ENCODE results near the gene ZNF771.
A peak's percentile ranks its signal among the peaks of the same experiment; 100 is the strongest.

ZNF771 gene

DNA sequence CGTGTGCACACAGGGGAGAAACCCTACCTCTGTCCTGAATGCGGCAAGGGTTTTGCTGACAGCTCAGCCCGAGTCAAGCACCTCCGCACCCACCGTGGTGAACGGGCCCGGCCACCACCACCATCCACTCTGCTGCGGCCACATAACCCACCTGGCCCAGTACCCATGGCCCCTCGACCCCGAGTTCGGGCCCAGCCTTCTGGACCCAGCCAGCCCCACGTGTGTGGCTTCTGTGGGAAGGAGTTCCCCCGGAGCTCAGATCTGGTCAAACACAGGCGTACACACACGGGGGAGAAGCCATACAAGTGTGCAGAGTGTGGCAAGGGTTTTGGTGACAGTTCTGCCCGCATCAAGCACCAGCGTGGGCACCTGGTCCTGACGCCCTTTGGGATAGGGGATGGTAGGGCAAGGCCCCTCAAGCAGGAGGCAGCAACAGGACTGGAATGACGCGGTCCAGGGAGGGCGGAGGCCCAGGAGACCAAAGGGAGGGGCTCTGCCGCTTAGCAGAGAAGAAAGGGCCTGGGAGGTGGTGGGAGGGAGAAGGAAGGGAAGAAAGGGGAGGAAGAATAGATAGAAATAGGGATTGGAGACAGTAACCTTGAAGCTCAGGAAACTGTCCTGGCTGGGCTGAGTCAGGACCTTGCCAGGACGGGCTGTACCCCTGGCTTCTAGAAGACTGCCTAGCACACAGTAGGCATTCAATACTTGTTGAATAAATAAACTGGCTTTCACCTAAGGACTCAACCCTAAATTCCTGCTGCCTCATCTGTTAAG lies 8.6 kb upstream of the ZNF771 start:
- no peak for DNase-seq (ENCODE audit: low read depth)

GRCh38 chr16:30399435-30400186 lies 7.8 kb upstream of the ZNF771 start:
- no peak for DNase-seq (ENCODE audit: low read depth)

- no peak for DNase-seq (ENCODE audit: low read depth)
Observed at GRCh38 chr16:30401768-30402425, 5.5 kb upstream of the ZNF771 start.

GRCh38 chr16:30406795-30407101 lies 658 bp upstream of the ZNF771 start:
- no peak for DNase-seq (ENCODE audit: low read depth)

DNA sequence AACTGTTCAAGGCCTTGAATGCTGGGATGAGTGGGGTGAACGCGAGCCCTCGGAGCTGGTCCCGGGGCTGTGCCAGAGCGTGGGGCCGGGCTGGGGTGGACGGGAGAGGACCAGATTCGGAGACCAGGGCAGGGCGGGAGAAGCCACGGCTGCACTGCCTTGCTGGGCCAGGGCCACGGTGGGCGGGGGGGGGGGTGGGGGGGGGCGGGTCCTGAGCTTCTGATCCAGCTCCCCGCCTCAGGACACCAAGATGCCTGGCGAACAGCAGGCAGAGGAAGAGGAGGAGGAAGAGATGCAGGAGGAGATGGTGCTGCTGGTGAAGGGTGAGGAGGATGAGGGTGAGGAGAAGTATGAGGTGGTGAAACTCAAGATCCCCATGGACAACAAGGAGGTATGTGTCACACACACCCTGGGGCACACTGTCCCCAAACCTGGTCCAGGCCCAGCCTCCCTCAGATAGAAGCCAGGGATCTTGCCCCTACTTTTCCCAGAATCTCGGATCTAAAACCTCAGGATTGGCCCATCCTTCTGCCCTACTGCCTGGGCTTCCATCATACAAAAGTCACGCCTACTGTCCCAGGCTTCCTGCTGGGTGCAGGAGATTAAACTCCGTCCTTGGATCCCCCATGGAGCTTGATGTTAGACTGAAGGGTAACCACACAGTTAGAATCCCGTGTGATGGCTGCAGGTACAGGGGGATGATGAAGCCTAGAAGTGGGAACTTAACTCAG lies 563 bp downstream of the ZNF771 start:
- no peak for DNase-seq (ENCODE audit: low read depth)

GRCh38 chr16:30409125-30410060 lies 2.0 kb downstream of the ZNF771 start:
- DNase-seq (ENCODE audit: low read depth), result peak; percentile 76

GRCh38 chr16:30413112-30413806 lies 5.9 kb downstream of the ZNF771 start:
- no peak for DNase-seq (ENCODE audit: low read depth)

DNA sequence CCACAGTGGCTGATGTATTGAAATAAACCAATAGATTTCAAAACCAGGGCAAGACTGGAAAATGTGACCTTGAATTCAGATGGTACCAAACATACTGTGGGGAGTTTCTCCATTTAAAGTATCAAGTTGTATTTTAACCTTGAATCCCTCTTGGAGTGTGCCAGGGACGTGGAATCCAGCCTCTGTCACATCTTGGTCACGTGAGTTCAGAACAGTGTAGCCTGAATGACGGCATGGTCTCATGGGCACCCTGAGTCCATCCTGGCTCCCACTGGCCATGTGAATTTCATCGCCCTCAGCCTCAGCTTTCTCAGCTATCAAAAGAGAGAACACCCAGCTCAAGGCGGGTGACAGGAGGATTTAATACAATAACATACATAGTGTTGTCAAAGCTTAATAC lies 6.8 kb downstream of the ZNF771 start:
- DNase-seq (ENCODE audit: low read depth), result no peak

- DNase-seq (ENCODE audit: low read depth), result no peak
Observed at GRCh38 chr16:30416047-30416603, 8.7 kb downstream of the ZNF771 start.

DNA sequence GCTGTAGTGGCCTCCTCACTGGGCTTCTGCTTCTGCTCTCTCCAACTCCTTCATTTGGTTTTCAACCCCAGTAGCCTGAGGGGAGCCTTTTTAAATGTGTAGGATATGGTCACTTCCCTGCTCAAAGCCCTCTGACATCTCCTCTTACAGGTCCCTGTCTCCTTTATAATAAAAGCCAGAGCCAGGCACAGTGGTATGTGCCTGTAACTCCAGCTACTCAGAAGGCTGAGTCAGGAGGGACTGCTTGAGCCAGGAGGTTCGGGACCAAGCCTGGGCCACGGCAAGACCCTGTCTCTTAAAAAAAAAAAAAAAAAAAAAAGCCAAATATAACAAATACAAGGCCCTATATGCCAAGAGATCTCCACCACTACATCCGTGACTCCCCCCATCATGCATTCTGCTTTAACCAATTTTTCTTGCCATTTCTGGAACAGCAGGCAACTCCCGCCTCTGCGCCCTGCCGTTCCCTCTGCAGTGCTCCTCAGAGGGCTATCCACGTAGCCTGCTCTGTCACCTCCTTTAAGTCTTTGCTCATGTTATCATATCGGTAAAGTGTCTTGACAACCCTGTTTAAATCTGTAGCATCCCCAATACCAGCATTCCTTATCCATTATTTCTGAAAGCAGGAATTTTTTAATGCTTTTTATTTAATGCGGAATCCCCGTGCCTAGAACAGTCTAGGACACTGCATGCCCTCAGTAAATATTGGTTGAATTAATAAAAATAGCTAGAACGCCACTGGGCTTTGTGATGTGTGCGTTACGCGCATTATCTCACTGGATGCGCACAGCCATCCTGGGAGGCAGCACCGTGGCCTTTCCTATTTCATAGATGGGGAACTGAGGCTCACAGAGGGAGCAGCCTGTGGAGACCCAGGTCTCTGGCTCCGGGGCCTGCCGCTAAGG lies 9.5 kb downstream of the ZNF771 start:
- no peak for DNase-seq (ENCODE audit: low read depth)

DNA sequence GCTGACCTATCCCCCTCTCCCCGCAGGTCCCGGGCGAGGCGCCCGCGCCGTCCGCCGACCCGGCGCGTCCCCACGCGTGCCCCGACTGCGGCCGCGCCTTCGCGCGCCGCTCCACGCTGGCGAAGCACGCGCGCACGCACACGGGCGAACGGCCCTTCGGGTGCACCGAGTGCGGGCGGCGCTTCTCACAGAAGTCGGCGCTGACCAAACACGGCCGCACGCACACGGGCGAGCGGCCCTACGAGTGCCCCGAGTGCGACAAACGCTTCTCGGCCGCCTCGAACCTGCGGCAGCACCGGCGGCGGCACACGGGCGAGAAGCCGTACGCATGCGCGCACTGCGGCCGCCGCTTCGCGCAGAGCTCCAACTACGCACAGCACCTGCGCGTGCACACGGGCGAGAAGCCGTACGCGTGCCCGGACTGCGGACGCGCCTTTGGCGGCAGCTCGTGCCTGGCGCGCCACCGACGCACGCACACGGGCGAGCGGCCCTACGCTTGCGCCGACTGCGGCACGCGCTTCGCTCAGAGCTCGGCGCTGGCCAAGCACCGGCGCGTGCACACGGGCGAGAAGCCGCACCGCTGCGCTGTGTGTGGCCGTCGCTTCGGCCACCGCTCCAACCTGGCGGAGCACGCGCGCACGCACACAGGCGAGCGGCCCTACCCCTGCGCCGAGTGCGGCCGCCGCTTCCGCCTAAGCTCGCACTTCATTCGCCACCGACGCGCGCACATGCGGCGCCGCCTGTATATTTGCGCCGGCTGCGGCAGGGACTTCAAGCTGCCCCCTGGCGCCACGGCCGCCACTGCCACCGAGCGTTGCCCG lies 10.3 kb downstream of the ZNF771 start:
- DNase-seq (ENCODE audit: low read depth), result peak; percentile 97

- DNase-seq (ENCODE audit: low read depth), result no peak
Observed at GRCh38 chr16:30418350-30419181, 11.2 kb downstream of the ZNF771 start.

DNA sequence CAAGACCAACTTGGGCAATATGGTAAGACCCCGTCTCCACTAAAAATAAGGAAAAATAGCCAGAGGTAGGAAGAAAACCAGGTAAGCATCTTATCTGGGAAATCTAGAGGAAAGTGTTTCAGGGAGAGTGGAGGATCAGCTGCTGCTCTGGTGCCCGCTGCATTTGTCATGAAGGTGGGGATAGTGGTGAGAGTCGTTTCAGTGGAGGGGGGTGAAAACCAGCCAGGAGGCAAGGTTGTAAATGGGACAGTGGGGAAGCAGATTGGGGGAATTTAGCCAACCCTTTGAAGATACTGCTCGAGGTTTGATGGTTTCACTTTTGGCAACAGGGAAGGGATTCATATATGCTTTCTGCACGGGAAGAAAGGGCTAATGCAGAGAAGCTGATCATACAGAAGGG lies 13.6 kb downstream of the ZNF771 start:
- DNase-seq (ENCODE audit: low read depth), result no peak

GRCh38 chr16:30428055-30428454 lies 20.6 kb downstream of the ZNF771 start:
- DNase-seq (ENCODE audit: low read depth), result no peak

GRCh38 chr16:30429418-30429677 lies 21.9 kb downstream of the ZNF771 start:
- no peak for DNase-seq (ENCODE audit: low read depth)

DNA sequence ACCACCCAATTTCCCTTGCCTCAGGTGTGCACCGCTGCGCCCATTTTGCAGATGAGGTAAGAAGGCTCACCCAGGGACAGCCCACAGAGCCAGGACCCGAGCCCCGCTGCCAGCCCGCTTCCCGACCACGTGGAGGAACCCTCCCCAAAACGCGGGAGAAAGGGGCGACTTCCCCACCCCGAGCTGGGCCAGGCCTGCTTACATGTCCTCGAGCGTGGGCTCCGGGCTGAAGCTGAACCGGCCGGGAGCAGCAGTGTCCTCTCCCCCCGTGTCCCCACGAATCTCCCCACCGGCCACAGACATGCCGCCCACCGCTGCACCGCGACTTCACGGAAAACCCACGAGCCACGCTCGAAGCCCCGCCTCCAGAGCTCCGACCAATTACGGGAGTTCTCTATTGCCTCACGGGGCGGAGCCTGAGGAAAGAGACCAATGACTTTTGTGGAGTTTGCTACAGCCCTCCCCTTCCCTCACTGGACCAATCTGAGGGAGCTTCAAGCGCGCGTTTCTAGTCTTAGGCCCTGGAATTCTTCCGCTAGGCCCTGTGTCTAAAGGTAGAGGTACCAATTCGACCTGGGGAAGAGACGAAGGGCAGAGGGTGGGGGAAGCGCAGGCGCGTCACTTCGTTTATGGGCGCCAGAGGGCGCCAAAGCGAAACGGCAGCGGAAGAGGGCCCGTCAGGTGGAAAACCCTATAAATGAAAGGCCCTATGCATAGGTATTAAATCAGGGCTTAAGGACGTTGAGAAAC lies 22.4 kb downstream of the ZNF771 start, which contains the start of gene DCTPP1:
Gene DCTPP1, minus strand, starts transcription at position 353 of the 750 bp plus-strand sequence. Its CDS starts 50 bp downstream, at position 303.
- peak; percentile 99 for DNase-seq (ENCODE audit: low read depth)

GRCh38 chr16:30430428-30430970 lies 23.1 kb downstream of the ZNF771 start:
- DNase-seq (ENCODE audit: low read depth), result no peak
